Stimulated activated naive B cell treated with anti-CD40 and anti-IgM and Interleukin-4, amounts not matched to agents 10 μg/mL and 1 μg/mL and 100 μg/mL, for 72 hours (primary cell): ENCODE data around the gene TTC1.
"Not testable (repeated sequence)": the region's sequence is repeated elsewhere in the genome, so short reads cannot be mapped to it uniquely, and the experiment has no call there.

Experiments
- ATAC-seq, 2 donors: fragments of 150-1000 bp; cut with Tn5 transposase; replicated peaks; 2 replicates each; pipeline ENCODE4 v1.10.0; 2021; ENCODE audit warnings: moderate library complexity in 1 of 2
- DNase-seq: peaks from one replicate; pipeline ENCODE4 v3.0.0; 2021
- H3K27ac Mint-ChIP-seq: one replicate; pipeline ENCODE4 v1.8.0; 2022; ENCODE audit warnings: mild to moderate bottlenecking, mixed read lengths
- H3K27me3 Mint-ChIP-seq, 2 donors: one replicate each; pipeline ENCODE4 v1.8.0; 2022; ENCODE audit warnings: mixed read lengths in 2 of 2
- H3K36me3 Mint-ChIP-seq, 2 donors: one replicate each; pipeline ENCODE4 v1.8.0; 2022; ENCODE audit warnings: mixed read lengths in 2 of 2, mild to moderate bottlenecking in 1 of 2
- H3K4me1 Mint-ChIP-seq, 2 donors: one replicate each; pipeline ENCODE4 v1.8.0; 2022; ENCODE audit warnings: mixed read lengths in 2 of 2, mild to moderate bottlenecking in 1 of 2
- H3K4me3 Mint-ChIP-seq, 2 donors: one replicate each; pipeline ENCODE4 v1.8.0; 2022; ENCODE audit warnings: mild to moderate bottlenecking in 2 of 2, mixed read lengths in 2 of 2, moderate library complexity in 1 of 2
- H3K9me3 Mint-ChIP-seq, 2 donors: one replicate each; pipeline ENCODE4 v1.8.0; 2022; ENCODE audit warnings: mixed read lengths in 2 of 2, mild to moderate bottlenecking in 1 of 2

Gene TTC1

GRCh38 chr5:160008877-160009590 is at the start of gene TTC1:
Gene TTC1, plus strand, starts transcription at chr5:160009139. Its CDS starts 1,390 bp downstream, at chr5:160010529.
- peak; percentile 89 for DNase-seq
- peak; percentile 100 for ATAC-seq
- H3K27me3 Mint-ChIP-seq, result no peaks in the 10 kb centered on the region
- H3K4me3 Mint-ChIP-seq, result peak within 1 kb of the TSS; percentile 94 to 98
- peaks cover 8 to 14% of the 10 kb centered on the region in 2 donors for H3K36me3 Mint-ChIP-seq
- no peaks in the 10 kb centered on the region for H3K9me3 Mint-ChIP-seq
- H3K4me1 Mint-ChIP-seq, result peaks cover 14 to 23% of the 10 kb centered on the region in 2 donors
- peak within 1 kb of the TSS; percentile 97 for H3K27ac Mint-ChIP-seq

- no peak for ATAC-seq
- Mint-ChIP-seq H3K27ac (no peak overlapping the region), H3K9me3 (no peaks in the 10 kb centered on the region), H3K4me3 (no peak overlapping the region), H3K27me3 (peaks cover 18 to 22% of the 10 kb centered on the region in 2 donors), H3K36me3 (no peaks in the 10 kb centered on the region), H3K4me1 (peaks cover 2 to 7% of the 10 kb centered on the region in 2 donors)
- no peak for DNase-seq
Observed at GRCh38 chr5:159961176-159962160, 47.5 kb upstream of the TTC1 start.

- peaks cover 26 to 30% of the 10 kb centered on the region in 2 donors for H3K27me3 Mint-ChIP-seq
- peaks cover 2 to 7% of the 10 kb centered on the region in 2 donors for H3K4me1 Mint-ChIP-seq
- no peak overlapping the region for H3K27ac Mint-ChIP-seq
Observed at GRCh38 chr5:159962214-159962613, 46.7 kb upstream of the TTC1 start.

GRCh38 chr5:159963935-159964334 is 45.0 kb upstream of the TTC1 start:
- Mint-ChIP-seq H3K27me3 (peaks cover 38 to 41% of the 10 kb centered on the region in 2 donors), H3K27ac (no peak overlapping the region), H3K36me3 (no peaks in the 10 kb centered on the region), H3K9me3 (no peaks in the 10 kb centered on the region), H3K4me1 (peaks cover 2 to 7% of the 10 kb centered on the region in 2 donors), H3K4me3 (no peak overlapping the region)
- DNase-seq (no peak), ATAC-seq (no peak)

More at GRCh38 chr5:159962214-159962613, 46.7 kb upstream of the TTC1 start:
- Mint-ChIP-seq H3K4me3 (no peak overlapping the region), H3K9me3 (no peaks in the 10 kb centered on the region), H3K36me3 (no peaks in the 10 kb centered on the region)
- DNase-seq (no peak), ATAC-seq (no peak)

- Mint-ChIP-seq H3K27me3 (peaks cover 39 to 50% of the 10 kb centered on the region in 2 donors), H3K9me3 (no peaks in the 10 kb centered on the region), H3K27ac (no peak overlapping the region), H3K36me3 (no peaks in the 10 kb centered on the region), H3K4me3 (no peak overlapping the region), H3K4me1 (peaks cover 2 to 7% of the 10 kb centered on the region in 2 donors)
- DNase-seq (peak; percentile 20), ATAC-seq (peak; percentile 48 to 64)
Observed at GRCh38 chr5:159965031-159965837, 43.7 kb upstream of the TTC1 start.

- not testable (repeated sequence) for H3K9me3 Mint-ChIP-seq, DNase-seq, H3K4me1 Mint-ChIP-seq, ATAC-seq, H3K36me3 Mint-ChIP-seq, H3K27ac Mint-ChIP-seq, H3K4me3 Mint-ChIP-seq
- peaks cover 43 to 55% of the 10 kb centered on the region in 2 donors for H3K27me3 Mint-ChIP-seq
Observed at GRCh38 chr5:159965838-159966128, 43.2 kb upstream of the TTC1 start.

GRCh38 chr5:159969966-159970365 is 39.0 kb upstream of the TTC1 start:
- no peaks in the 10 kb centered on the region for H3K9me3 Mint-ChIP-seq
- H3K27me3 Mint-ChIP-seq, result peaks cover 72 to 89% of the 10 kb centered on the region in 2 donors
- no peak for DNase-seq
- no peak overlapping the region for H3K4me3 Mint-ChIP-seq
- ATAC-seq, result no peak
- H3K27ac Mint-ChIP-seq, result no peak overlapping the region
- no peaks in the 10 kb centered on the region for H3K36me3 Mint-ChIP-seq
- H3K4me1 Mint-ChIP-seq, result peaks cover 12 to 15% of the 10 kb centered on the region in 2 donors

GRCh38 chr5:159971038-159971437 is 37.9 kb upstream of the TTC1 start:
- DNase-seq, result no peak
- Mint-ChIP-seq H3K4me1 (peaks cover 9 to 10% of the 10 kb centered on the region in 2 donors), H3K36me3 (no peaks in the 10 kb centered on the region), H3K27me3 (peaks cover 70 to 88% of the 10 kb centered on the region in 2 donors), H3K9me3 (no peaks in the 10 kb centered on the region), H3K27ac (no peak overlapping the region), H3K4me3 (no peak overlapping the region)
- ATAC-seq, result no peak

GRCh38 chr5:159971514-159971913 is 37.4 kb upstream of the TTC1 start:
- Mint-ChIP-seq H3K27me3 (peaks cover 70 to 88% of the 10 kb centered on the region in 2 donors), H3K27ac (peak overlapping the region; percentile 43), H3K9me3 (no peaks in the 10 kb centered on the region), H3K36me3 (no peaks in the 10 kb centered on the region), H3K4me1 (peaks cover 9 to 10% of the 10 kb centered on the region in 2 donors), H3K4me3 (peak overlapping the region; percentile 41 to 67)
- ATAC-seq (no peak), DNase-seq (no peak)

- peaks cover 9 to 10% of the 10 kb centered on the region in 2 donors for H3K4me1 Mint-ChIP-seq
- no peak overlapping the region for H3K4me3 Mint-ChIP-seq
- ATAC-seq (peak in 1 of 2 donors; percentile 39), DNase-seq (no peak)
- H3K36me3 Mint-ChIP-seq, result no peaks in the 10 kb centered on the region
- peaks cover 70 to 85% of the 10 kb centered on the region in 2 donors for H3K27me3 Mint-ChIP-seq
- H3K9me3 Mint-ChIP-seq, result no peaks in the 10 kb centered on the region
- H3K27ac Mint-ChIP-seq, result no peak overlapping the region
Observed at GRCh38 chr5:159971931-159972461, 36.9 kb upstream of the TTC1 start.

- ATAC-seq, result peak in 1 of 2 donors; percentile 21
Observed at GRCh38 chr5:159972538-159973362, 36.2 kb upstream of the TTC1 start.

GRCh38 chr5:159975462-159976019 is 33.4 kb upstream of the TTC1 start:
- ATAC-seq (no peak), DNase-seq (no peak)
- Mint-ChIP-seq H3K27ac (no peak overlapping the region), H3K4me3 (no peak overlapping the region), H3K36me3 (no peaks in the 10 kb centered on the region), H3K4me1 (peaks cover 9 to 10% of the 10 kb centered on the region in 2 donors), H3K9me3 (no peaks in the 10 kb centered on the region), H3K27me3 (peaks cover 67 to 87% of the 10 kb centered on the region in 2 donors)

More at GRCh38 chr5:159972538-159973362, 36.2 kb upstream of the TTC1 start:
- Mint-ChIP-seq H3K36me3 (no peaks in the 10 kb centered on the region), H3K27ac (peak overlapping the region; percentile 78), H3K4me3 (peak overlapping the region; percentile 74 to 77), H3K4me1 (peaks cover 9 to 10% of the 10 kb centered on the region in 2 donors), H3K27me3 (peaks cover 70 to 85% of the 10 kb centered on the region in 2 donors), H3K9me3 (no peaks in the 10 kb centered on the region)
- no peak for DNase-seq

- H3K27me3 Mint-ChIP-seq, result peaks cover 61 to 79% of the 10 kb centered on the region in 2 donors
- H3K4me1 Mint-ChIP-seq, result peaks cover 7 to 9% of the 10 kb centered on the region in 2 donors
- no peak overlapping the region for H3K4me3 Mint-ChIP-seq
- no peaks in the 10 kb centered on the region for H3K36me3 Mint-ChIP-seq
- no peak overlapping the region for H3K27ac Mint-ChIP-seq
- H3K9me3 Mint-ChIP-seq, result no peaks in the 10 kb centered on the region
- no peak for DNase-seq
- ATAC-seq, result no peak
Observed at GRCh38 chr5:159976921-159977320, 32.0 kb upstream of the TTC1 start.
